Kidney capillary endothelial cell (primary cell): ENCODE results near the gene ADCY5.
A peak's percentile ranks its signal among the peaks of the same experiment; 100 is the strongest.
"Not testable (repeated sequence)": the region's sequence is repeated elsewhere in the genome, so short reads cannot be mapped to it uniquely, and the experiment has no call there.

Experiments used
- DNase-seq: peaks from one replicate; pipeline ENCODE4 v3.0.0-alpha.2; 2018; ENCODE audit warnings: low spot score

Gene ADCY5

GRCh38 chr3:123261666-123262065 lies 187.2 kb downstream of the ADCY5 start:
- DNase-seq: no peak

GRCh38 chr3:123258811-123259420 lies 190.0 kb downstream of the ADCY5 start:
- DNase-seq: peak; percentile 56

GRCh38 chr3:123258359-123258758 lies 190.5 kb downstream of the ADCY5 start:
- DNase-seq: no peak

GRCh38 chr3:123256256-123256655 lies 192.6 kb downstream of the ADCY5 start:
- DNase-seq: no peak

GRCh38 chr3:123246866-123247265 lies 202.0 kb downstream of the ADCY5 start:
- no peak for DNase-seq

- no peak for DNase-seq
Observed at GRCh38 chr3:123244128-123244527, 204.8 kb downstream of the ADCY5 start.

GRCh38 chr3:123239756-123240155 lies 209.1 kb downstream of the ADCY5 start:
- DNase-seq: no peak

GRCh38 chr3:123239186-123239585 lies 209.7 kb downstream of the ADCY5 start:
- DNase-seq: not testable (repeated sequence)

- DNase-seq: no peak
Observed at GRCh38 chr3:123236902-123237301, 212.0 kb downstream of the ADCY5 start.
